GM19324 (cell line): ENCODE results near the gene IGLL5.
"Not testable (repeated sequence)": the region's sequence is repeated elsewhere in the genome, so short reads cannot be mapped to it uniquely, and the experiment has no call there.

Source experiments
- ATAC-seq: cut with Tn5 transposase; IDR thresholded peaks from one replicate; pipeline ENCODE4 v1.9.1; 2021; ENCODE audit warnings: mild to moderate bottlenecking, moderate library complexity; ENCODE audit not compliant: unreplicated experiment, low FRiP score

Gene IGLL5

GRCh38 chr22:22912135-22912987 is 24.7 kb downstream of the IGLL5 start:
- no peak for ATAC-seq

DNA sequence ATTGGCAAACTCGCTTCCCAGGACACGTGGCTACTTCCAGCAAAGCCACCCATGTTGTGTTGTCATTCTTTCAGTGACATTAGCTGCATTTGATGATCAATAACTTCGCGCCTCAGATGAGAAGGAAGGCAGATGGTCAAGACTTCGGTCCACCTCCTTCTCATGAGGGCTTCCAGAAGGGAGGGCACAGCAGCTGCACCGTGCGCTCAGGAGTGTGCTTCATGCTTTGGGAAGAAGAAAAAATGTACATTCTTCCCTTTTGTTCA is 25.3 kb downstream of the IGLL5 start:
- ATAC-seq: no peak

DNA sequence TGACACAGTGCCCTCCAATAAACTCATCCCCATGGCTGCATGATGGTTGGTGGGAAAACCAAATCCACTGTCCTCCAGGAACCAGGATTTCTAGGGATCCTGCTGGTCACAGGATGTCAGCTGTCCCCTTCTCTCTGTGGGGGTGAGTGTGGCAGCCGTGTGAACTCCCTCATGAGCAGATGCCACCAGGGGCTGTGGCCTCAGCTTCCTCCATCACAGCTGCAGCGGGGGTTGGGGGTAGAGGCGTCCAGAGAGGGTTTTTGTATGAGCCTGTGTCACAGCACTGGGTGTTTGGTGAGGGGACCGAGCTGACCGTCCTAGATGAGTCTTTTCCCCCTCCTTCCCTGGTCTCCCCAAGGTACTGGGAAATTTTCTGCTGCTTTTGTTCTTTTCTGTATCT is 26.4 kb downstream of the IGLL5 start:
- ATAC-seq: no peak

GRCh38 chr22:22914726-22915669 is 27.4 kb downstream of the IGLL5 start:
- ATAC-seq: no peak

GRCh38 chr22:22915670-22916035 is 28.0 kb downstream of the IGLL5 start:
- no peak for ATAC-seq

DNA sequence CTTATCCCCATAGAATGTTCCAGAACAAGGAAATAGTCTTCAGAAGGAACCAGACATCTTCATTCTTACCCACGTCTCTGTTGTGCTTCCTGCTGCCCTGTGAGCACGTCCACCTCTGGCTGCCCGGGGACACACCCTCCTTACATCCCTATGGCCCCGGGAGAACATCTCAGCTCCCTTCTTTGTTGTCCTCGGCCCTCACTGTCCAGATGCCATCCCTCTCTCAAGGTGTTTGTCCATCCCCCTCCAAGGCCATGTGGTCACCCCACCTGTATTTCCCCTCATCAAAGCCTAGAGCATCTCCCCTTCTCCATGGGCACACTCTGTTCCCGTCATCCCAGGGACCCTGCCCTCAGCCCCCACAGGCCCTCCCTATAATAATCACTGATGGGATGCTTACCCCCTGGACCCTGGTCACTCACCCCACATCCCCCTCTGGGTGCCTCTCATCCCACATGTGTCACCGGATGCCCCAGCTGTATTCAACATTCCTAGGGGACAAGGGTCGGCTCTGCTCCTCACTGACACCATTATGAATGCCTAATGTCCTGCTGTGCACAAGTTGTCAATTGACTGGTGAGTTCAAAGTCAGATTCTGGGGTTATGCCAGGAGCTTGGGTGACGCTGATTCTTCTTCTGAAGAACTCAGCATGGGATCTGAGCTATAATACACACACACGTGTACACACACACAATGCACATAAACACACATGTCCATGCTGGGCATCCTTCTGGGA is 28.8 kb downstream of the IGLL5 start:
- ATAC-seq: no peak

DNA sequence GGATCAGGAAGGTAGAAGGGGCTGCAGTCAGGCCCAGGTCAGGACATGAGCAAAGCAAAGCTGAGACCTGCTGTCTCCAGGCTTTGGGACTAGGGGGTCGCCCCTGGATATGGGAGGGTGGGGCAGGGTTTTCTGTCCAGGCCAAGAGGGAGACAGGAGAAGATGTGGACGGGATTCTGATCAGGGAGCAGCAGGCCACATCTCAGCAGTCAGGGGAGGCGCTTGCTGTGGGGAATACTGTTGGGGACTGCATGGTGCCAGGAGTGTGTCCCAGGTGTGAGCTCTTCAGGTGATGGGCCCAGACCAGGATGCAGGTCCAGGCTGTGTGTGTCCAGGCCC is 29.3 kb downstream of the IGLL5 start:
- ATAC-seq: no peak

DNA sequence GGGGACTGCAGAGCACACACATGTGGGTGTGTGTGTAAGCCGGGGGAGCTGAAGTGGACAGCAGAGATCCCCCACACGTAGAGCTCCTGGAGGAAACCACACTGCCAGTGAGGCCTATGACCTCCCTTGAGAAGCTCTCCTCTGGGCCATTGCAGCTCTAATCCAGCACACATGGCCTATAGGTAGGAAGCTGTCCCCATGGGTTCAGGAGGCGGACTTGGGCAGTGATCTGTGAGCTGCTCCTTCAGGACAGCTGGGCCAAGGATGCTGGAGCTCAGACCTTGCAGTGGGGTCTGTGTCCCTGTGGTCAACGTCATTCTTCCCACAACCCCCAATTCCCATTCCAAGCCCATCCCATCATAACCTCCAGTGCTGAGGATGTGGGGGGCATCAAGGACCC is 29.8 kb downstream of the IGLL5 start:
- ATAC-seq: no peak

DNA sequence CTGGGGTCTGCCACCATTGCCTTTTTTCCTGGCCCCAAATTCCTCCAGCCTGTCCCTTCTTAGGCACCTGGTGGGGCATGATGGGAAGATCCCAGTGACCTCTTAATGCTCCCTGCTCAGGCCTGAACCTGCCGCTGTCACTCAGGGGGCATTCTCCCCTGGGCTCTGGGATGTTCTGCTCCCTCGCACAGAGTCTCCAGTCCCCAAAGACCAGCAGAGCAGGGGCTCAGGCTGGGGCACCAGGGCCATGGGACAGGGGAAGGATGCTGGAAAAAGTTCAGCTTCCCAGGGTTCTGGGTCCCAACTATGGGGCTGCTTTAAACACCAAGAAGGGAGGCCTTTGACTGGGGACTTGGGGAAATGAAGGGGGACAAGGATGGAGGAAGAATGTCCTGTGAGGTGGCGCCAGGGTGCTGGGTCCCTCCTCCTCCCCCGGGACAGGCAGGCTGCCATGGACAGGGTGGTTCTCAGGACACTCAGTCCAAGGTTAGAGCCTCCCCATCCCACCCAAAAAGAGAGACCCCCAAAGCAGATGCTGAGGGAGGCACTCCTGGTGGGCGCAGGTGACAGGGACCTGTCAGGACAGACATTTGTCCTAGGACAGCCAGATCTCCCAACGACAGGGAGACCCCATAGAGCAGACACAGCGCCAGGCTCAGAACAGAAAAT is 30.8 kb downstream of the IGLL5 start:
- no peak for ATAC-seq

DNA sequence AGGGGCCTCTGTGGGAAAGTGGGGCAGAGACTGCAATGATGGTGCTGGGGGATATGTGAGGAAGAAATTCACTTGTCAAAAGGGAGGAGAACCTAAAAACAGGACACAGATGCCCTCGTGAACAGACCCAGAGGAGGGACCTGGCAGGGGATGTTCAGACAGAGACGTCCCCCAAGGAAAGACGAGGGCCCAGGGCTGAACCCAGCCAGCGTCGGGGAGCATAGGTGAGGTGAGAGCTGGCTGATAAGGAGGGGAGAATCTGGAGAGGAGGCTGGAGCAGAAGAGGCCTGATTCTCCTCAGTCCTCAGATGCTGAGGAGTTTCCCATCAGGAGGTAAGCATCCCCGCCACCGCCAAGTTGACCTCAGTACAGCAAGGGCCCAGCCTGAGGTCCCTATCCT is 31.4 kb downstream of the IGLL5 start:
- no peak for ATAC-seq

DNA sequence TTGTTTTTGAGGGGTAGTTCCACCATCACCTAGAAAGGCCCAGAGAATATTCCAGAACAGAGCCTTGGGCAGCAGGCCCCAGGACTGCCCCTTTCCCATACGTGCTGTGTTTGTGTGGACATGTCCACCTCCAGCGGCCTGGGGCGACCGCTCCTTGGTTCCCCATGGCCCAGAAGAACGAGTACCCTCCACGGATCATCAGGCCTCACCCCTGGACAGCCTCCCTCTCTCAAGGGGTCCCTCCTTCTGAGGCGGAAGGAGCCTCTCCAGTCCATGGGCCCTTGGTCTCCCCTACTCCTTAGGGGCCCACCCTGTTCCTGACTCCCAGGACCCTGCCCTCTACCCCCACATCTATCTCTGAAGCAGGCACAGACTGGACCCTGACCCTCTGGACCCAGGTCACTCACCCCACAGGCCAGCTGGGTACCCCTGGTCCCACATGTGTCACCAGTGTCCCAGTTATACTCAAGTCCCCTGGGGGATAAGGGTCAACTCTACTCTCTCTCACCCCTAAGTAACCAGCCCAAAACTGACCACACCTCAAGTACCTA is 32.6 kb downstream of the IGLL5 start:
- ATAC-seq: no peak

GRCh38 chr22:22920910-22921550 is 33.4 kb downstream of the IGLL5 start:
- no peak for ATAC-seq

DNA sequence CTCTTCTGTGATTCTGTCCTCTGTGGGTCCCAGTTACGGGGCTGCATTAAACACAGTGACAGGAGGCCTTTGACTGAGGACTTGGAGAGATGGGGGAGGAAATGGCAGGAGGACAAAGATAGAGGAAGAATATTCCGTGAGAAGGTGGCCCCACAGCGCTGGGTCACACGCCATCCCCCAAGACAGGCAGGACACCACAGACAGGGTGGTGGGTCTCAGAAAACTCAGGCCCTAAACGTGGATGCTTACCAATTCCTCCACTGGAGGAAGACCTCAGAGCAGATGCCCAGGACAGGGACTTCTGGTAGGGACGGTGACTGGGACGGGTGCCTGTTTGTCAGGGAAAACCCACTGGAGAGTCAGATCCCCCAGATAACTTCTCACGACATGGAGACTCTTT is 34.0 kb downstream of the IGLL5 start:
- no peak for ATAC-seq

GRCh38 chr22:22922092-22922953 is 34.7 kb downstream of the IGLL5 start:
- ATAC-seq: not testable (repeated sequence)

DNA sequence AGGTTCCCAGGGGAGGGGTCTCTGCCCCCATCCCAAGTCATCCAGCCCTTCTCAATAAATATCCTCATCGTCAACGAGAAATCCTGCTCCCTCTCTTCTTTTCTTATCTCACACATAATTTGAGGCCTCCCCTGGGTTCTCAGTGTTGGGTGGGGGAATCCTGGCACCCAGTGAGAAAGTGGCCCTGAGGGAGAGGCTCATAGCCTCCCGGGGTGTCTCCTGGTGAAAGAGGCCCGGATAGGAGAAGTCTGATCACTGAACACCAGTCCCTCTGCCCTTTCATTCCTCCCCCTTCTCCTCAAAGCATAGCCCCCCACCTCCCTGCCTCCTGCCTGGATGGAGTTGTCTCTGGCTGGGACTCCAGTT is 35.3 kb downstream of the IGLL5 start:
- no peak for ATAC-seq

- ATAC-seq: no peak
These were observed 35.8 kb downstream of the IGLL5 start for GRCh38 chr22:22923379-22923778.

GRCh38 chr22:22923930-22924329 is 36.3 kb downstream of the IGLL5 start:
- ATAC-seq: no peak

DNA sequence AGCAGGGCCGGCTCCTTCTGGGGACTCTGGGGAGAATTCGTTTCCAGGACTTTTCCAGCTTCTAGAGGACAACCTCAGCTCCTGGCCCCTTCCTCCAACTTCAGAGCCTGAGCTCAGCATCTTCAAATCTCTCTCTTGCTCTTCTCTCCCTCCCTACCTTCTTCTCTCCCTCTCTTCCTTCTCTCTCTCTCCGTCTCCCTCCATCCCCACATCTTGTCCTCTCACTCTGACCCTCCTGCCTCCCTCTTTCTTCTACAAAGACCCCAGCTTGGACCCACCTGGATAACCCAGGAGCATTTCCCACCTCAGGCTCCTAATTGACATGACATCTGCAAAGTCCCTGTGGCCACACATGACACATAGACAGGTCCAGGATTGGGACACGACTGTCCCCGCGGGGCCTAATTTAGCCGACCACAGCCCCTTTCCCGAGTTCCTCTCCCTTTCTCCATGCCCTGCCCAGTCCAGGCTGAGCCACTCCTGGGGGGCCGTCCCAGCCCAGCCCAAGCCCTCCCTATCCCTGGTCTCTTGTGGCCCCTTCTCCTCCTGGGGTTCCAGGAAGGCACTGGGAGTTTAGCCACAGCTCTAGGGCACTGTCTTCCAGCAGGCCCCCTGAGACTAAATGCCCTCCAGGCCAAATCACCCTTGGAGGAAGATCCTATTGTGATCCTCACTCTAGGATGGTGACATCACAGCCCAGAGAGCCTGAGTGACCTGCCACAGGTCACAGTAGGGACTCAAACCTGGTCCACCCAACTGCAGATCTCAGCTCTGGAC is 36.9 kb downstream of the IGLL5 start:
- no peak for ATAC-seq
